ENCODE measurements around the gene BBS1. TPM values are rescaled to one million over a fixed set of nuclear protein-coding genes. Genes with fewer than 3 reads are reported as not detected.

The BBS1 gene
- polyA plus RNA-seq, 1 of the 3 experiments (the other 2 are of a cell fraction), result 24.8 TPM

DNA sequence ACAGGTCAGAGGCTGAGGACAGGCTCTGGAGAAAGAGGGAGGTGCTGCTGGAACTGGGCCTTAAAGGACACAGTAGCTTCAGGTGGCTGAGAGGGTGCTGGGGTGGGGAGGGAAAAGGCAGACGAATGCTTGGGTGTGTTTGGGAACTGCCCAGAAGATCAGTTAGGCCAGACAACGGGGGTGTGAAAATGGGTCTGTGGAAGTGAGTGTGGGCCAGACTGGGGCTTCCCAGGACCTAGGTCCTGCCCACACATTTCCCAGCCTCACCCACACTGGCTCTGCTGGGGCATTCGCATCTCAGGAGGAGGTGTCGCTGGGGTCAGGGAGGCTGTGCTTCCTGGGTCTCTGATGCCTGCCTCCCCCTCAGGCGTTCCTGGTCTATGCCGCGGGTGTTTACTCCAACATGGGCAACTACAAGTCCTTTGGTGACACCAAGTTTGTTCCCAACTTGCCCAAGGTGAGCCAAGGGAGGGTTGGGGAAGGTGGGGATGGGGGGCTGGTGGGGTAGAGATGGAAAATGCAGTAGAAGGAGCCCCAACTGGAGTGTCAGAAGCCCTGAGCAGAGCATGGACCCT is 25.5 kb upstream of the BBS1 start:
- H3F3A ChIP-seq (replicated peaks; ENCODE audit: insufficient read depth), result no peaks in the 10 kb centered on the region
- POLR2A ChIA-PET, result no interaction called here
- DNase-seq, result no peak
- no peak overlapping the region for H2AFZ ChIP-seq (ENCODE audit: low read depth)
- no peaks in the 10 kb centered on the region for H3K79me2 ChIP-seq (ENCODE audit: insufficient read depth)
- no peak overlapping the region for H3K4me2 ChIP-seq
- TF ChIP-seq EZH2phosphoT487 (IDR thresholded peaks at IDR 0.05; ENCODE audit: borderline replicate concordance, low read depth) (no peak), TEAD4 (IDR thresholded peaks at IDR 0.05; ENCODE audit: borderline replicate concordance, insufficient read depth) (no peak), FOSL2 (IDR thresholded peaks at IDR 0.05; ENCODE audit: borderline replicate concordance, low read depth) (no peak), GABPA (IDR thresholded peaks at IDR 0.05; ENCODE audit: low read depth) (no peak), TCF12 (IDR thresholded peaks at IDR 0.05) (no peak), FOXJ3 (CRISPR knock-in tag; IDR thresholded peaks at IDR 0.05) (no peak), FOXM1 (IDR thresholded peaks at IDR 0.05; ENCODE audit: low read depth) (no peak), RFX5 (IDR thresholded peaks at IDR 0.05; ENCODE audit: low read length) (no peak), EP300 (IDR thresholded peaks at IDR 0.05; ENCODE audit: borderline replicate concordance in 1 of 2, low read depth in 1 of 2, low read length in 1 of 2) (no peak)
- TF ChIP-seq, protein P1, sequence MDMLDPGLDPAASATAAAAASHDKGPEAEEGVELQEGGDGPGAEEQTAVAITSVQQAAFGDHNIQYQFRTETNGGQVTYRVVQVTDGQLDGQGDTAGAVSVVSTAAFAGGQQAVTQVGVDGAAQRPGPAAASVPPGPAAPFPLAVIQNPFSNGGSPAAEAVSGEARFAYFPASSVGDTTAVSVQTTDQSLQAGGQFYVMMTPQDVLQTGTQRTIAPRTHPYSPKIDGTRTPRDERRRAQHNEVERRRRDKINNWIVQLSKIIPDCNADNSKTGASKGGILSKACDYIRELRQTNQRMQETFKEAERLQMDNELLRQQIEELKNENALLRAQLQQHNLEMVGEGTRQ (IDR thresholded peaks at IDR 0.05; ENCODE audit: borderline replicate concordance, low read depth, low read length), result no peak
- TF ChIP-seq, protein P2, sequence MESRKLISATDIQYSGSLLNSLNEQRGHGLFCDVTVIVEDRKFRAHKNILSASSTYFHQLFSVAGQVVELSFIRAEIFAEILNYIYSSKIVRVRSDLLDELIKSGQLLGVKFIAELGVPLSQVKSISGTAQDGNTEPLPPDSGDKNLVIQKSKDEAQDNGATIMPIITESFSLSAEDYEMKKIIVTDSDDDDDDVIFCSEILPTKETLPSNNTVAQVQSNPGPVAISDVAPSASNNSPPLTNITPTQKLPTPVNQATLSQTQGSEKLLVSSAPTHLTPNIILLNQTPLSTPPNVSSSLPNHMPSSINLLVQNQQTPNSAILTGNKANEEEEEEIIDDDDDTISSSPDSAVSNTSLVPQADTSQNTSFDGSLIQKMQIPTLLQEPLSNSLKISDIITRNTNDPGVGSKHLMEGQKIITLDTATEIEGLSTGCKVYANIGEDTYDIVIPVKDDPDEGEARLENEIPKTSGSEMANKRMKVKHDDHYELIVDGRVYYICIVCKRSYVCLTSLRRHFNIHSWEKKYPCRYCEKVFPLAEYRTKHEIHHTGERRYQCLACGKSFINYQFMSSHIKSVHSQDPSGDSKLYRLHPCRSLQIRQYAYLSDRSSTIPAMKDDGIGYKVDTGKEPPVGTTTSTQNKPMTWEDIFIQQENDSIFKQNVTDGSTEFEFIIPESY (IDR thresholded peaks at IDR 0.05; ENCODE audit: borderline replicate concordance, low read depth), result no peak
- H3K9me2 ChIP-seq, result no peaks in the 10 kb centered on the region
- H4K20me1 ChIP-seq (ENCODE audit: insufficient read depth), result no peaks in the 10 kb centered on the region
- peaks cover 0 to 5% of the 10 kb centered on the region in 2 experiments; a peak in 1 of 4 replicates for H3K4me1 ChIP-seq (ENCODE audit: control insufficient read depth in 1 of 2, insufficient read depth in 2 of 2, low read depth in 1 of 2, low read length in 1 of 2)
- no peaks in the 10 kb centered on the region for H3K27me3 ChIP-seq (ENCODE audit: insufficient read depth)
- H3K36me3 ChIP-seq (replicated peaks in 1 of 2; ENCODE audit: control insufficient read depth in 1 of 2, insufficient read depth in 2 of 2, low read length in 1 of 2), result peaks cover 0 to 12% of the 10 kb centered on the region in 2 experiments
- H3K27ac ChIP-seq (ENCODE audit: low read depth in 2 of 2, low read length in 1 of 2), result no peak overlapping the region
- H3K9me3 ChIP-seq, result no peaks in the 10 kb centered on the region
- CTCF ChIA-PET, result interaction anchor here (1.1 to 1.9 kb wide), 3 partner anchors 8 to 76 kb away, joined by 3 to 5 read pairs (median 3); no protein-coding TSS in a partner anchor
- H3K4me3 ChIP-seq (ENCODE audit: low read depth in 2 of 2, low read length in 1 of 2), result no peak overlapping the region
- 89% methylated on average over 7 of the region's 7 CpGs for WGBS (ENCODE audit: low lambda C conversion rate)
- no peak overlapping the region for H3K9ac ChIP-seq

DNA sequence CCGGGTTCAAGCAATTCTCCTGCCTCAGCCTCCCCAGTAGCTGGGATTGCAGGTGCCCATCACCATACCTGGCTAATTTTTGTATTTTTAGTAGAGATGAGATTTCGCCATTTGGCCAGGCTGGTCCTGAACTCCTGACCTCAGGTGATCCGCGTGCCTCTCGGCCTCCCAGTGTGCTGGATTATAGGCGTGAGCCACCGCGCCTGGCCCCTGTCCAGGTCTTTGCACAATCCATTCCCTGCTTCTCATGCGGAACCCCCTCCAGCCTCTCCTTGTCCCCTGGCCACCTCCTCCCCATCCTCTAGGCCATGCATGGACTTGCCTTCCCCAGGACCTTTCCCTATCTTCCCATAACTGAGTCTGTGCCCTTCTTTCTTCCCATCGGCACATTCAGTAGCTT is 21.5 kb upstream of the BBS1 start:
- no peak overlapping the region for H3K9ac ChIP-seq
- TF ChIP-seq, protein P1 (IDR thresholded peaks at IDR 0.05; ENCODE audit: borderline replicate concordance, low read depth, low read length), result no peak
- TF ChIP-seq SMC3 (IDR thresholded peaks at IDR 0.05; ENCODE audit: low read depth, low read length) (no peak), TAF1 (IDR thresholded peaks at IDR 0.05; ENCODE audit: borderline replicate concordance, low read depth, low read length) (no peak), NFIC (IDR thresholded peaks at IDR 0.05; ENCODE audit: borderline replicate concordance) (no peak), RFX5 (IDR thresholded peaks at IDR 0.05; ENCODE audit: low read length) (no peak), GABPA (IDR thresholded peaks at IDR 0.05; ENCODE audit: low read depth) (no peak), TEAD4 (IDR thresholded peaks at IDR 0.05; ENCODE audit: borderline replicate concordance, insufficient read depth) (no peak), TCF12 (IDR thresholded peaks at IDR 0.05) (no peak), MEF2A (IDR thresholded peaks at IDR 0.05; ENCODE audit: borderline replicate concordance, low read depth) (no peak), RAD21 (IDR thresholded peaks at IDR 0.05; ENCODE audit: low read length) (no peak), SIN3A (IDR thresholded peaks at IDR 0.05; ENCODE audit: borderline replicate concordance, low read depth, low read length) (no peak), FOSL2 (IDR thresholded peaks at IDR 0.05; ENCODE audit: borderline replicate concordance, low read depth) (no peak)
- TF ChIP-seq, protein P2 (IDR thresholded peaks at IDR 0.05; ENCODE audit: borderline replicate concordance, low read depth), result no peak
- TF ChIP-seq, protein P3, sequence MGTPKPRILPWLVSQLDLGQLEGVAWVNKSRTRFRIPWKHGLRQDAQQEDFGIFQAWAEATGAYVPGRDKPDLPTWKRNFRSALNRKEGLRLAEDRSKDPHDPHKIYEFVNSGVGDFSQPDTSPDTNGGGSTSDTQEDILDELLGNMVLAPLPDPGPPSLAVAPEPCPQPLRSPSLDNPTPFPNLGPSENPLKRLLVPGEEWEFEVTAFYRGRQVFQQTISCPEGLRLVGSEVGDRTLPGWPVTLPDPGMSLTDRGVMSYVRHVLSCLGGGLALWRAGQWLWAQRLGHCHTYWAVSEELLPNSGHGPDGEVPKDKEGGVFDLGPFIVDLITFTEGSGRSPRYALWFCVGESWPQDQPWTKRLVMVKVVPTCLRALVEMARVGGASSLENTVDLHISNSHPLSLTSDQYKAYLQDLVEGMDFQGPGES (IDR thresholded peaks at IDR 0.05; ENCODE audit: low read depth, low read length), result no peak

More for the DNA sequence above, 21.5 kb upstream of the BBS1 start:
- H3K27me3 ChIP-seq (ENCODE audit: insufficient read depth), result no peaks in the 10 kb centered on the region
- H3K9me2 ChIP-seq, result no peaks in the 10 kb centered on the region
- POLR2A ChIA-PET, result no interaction called here
- no peak overlapping the region for H3K4me2 ChIP-seq
- no peaks in the 10 kb centered on the region for H3K79me2 ChIP-seq (ENCODE audit: insufficient read depth)
- H2AFZ ChIP-seq (ENCODE audit: low read depth), result no peak overlapping the region
- CTCF ChIA-PET, result interaction anchor here (1.6 kb wide), 1 partner anchor 9 kb away, joined by 5 read pairs; the partner anchor contains the start of gene DPP3
- H3K4me1 ChIP-seq (ENCODE audit: control insufficient read depth in 1 of 2, insufficient read depth in 2 of 2, low read depth in 1 of 2, low read length in 1 of 2), result no peaks in the 10 kb centered on the region
- H3K36me3 ChIP-seq (replicated peaks in 1 of 2; ENCODE audit: control insufficient read depth in 1 of 2, insufficient read depth in 2 of 2, low read length in 1 of 2), result peaks cover 0 to 38% of the 10 kb centered on the region in 2 experiments
- 89% methylated on average over 10 of the region's 10 CpGs for WGBS (ENCODE audit: low lambda C conversion rate)
- no peaks in the 10 kb centered on the region for H3F3A ChIP-seq (replicated peaks; ENCODE audit: insufficient read depth)
- no peak overlapping the region for H3K27ac ChIP-seq (ENCODE audit: low read depth in 2 of 2, low read length in 1 of 2)
- no peaks in the 10 kb centered on the region for H3K9me3 ChIP-seq
- H4K20me1 ChIP-seq (ENCODE audit: insufficient read depth), result no peaks in the 10 kb centered on the region
- H3K4me3 ChIP-seq (ENCODE audit: low read depth in 2 of 2, low read length in 1 of 2), result no peak overlapping the region
- no peak for DNase-seq

Data from SK-N-SH (cell line).